Fibroblast of villous mesenchyme (primary cell): ENCODE data around the gene IFNB1. TPM values are rescaled to one million over a fixed set of nuclear protein-coding genes. Genes with fewer than 3 reads are reported as not detected.

Experiments
- DNase-seq: peaks from one replicate; pipeline ENCODE4 v3.0.0-alpha.2; 2010; ENCODE audit warnings: low read depth
- H3K4me3 ChIP-seq: 2 replicates; pipeline ENCODE4 v1.5.1; 2011; ENCODE audit warnings: low read depth, mild to moderate bottlenecking, low read length
- total RNA-seq: library from RNA; depleted of rRNA; stranded (reverse); fragments of >200 nt; gene quantifications from 2 replicates; pipeline ENCODE4 v1.2.3, GENCODE V29; 2012
- TF ChIP-seq, protein P1 (sequence below): IDR thresholded peaks from 2 replicates; pipeline ENCODE4 v1.5.1; 2012; ENCODE audit warnings: low read depth, mild to moderate bottlenecking, low read length; ENCODE audit not compliant: insufficient read depth

IFNB1 gene
- total RNA-seq, 1 donor, result not detected

DNA sequence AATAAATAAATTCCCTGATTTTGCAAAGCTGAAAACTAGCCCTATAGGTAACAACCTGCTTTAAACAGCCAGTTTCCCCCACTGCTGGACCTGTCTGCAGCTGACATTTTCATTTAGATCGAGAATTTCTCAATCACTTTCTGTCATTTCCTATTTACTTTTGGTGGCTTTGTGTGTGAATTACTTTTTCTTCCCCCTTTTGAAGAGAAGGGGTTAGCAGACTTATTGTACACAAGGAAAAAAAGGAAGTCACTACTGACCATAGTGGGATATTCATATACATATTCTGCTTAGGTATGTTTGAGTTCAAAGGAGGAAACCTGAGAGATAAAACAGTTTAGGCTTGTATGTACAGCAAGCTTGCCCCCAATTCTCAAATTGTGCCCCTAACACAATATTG lies 27.0 kb upstream of the IFNB1 start:
- TF ChIP-seq, protein P1, sequence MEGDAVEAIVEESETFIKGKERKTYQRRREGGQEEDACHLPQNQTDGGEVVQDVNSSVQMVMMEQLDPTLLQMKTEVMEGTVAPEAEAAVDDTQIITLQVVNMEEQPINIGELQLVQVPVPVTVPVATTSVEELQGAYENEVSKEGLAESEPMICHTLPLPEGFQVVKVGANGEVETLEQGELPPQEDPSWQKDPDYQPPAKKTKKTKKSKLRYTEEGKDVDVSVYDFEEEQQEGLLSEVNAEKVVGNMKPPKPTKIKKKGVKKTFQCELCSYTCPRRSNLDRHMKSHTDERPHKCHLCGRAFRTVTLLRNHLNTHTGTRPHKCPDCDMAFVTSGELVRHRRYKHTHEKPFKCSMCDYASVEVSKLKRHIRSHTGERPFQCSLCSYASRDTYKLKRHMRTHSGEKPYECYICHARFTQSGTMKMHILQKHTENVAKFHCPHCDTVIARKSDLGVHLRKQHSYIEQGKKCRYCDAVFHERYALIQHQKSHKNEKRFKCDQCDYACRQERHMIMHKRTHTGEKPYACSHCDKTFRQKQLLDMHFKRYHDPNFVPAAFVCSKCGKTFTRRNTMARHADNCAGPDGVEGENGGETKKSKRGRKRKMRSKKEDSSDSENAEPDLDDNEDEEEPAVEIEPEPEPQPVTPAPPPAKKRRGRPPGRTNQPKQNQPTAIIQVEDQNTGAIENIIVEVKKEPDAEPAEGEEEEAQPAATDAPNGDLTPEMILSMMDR, result no peak
- DNase-seq, result no peak

DNA sequence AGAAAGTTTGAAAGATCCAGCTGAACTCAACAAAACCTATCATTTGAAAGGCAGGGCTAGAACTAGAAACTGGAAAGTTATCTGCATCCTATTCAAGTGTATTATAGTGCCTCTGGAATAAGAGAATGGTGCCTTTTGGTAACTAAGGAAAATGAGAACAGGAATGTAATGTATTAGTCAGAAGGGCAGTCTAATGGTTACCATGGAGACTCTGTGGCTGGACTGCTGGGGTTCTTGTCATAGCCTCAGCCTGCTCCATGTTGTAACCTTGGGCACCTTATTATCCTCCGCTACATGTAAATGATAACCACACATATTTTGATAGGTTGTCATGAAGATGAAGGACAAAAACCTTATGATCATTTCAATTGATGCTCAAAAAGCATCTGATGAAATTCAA lies 24.6 kb upstream of the IFNB1 start:
- TF ChIP-seq, protein P1, result no peak
- H3K4me3 ChIP-seq, result no peak overlapping the region
- no peak for DNase-seq

More for the DNA sequence above, 27.0 kb upstream of the IFNB1 start:
- no peak overlapping the region for H3K4me3 ChIP-seq

DNA sequence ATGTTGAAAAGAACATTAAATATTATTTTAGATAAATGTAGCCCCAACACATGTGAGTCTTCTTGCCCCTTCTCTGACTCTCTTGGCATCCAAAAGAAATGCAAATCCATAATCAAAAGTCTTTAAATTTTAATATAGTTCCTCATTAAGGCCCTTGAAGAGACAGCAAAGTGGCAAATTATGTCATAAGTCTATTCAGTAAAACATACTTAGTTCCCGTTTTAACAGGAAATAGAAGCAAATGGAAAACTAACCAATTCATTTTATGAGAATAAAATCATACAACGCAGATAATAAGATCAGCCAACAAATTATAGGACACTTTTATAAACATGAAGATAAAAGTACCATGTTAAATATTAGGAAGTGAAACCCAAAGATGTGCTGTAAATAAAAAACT lies 20.1 kb upstream of the IFNB1 start:
- TF ChIP-seq, protein P1, result no peak
- DNase-seq, result no peak

DNA sequence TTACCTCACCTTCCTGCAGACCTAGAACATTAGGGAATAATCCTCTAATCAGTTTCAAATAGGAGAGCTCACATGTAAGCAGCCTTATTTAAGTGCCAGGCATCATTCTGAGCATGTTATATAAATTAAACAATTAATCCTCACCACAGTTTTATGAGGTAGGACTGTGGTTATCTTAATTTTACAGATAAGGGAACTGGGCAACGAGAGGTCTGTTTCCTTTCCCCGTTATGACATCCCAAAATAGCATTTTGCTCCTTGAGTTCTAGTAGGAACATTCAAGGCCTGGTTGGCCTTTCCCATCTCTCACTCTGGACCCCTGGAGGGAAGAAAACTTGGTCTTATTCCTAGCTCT lies 19.1 kb upstream of the IFNB1 start:
- no peak overlapping the region for H3K4me3 ChIP-seq
- DNase-seq, result peak; percentile 55
- TF ChIP-seq, protein P1, result no peak

More for the DNA sequence above, 20.1 kb upstream of the IFNB1 start:
- H3K4me3 ChIP-seq, result no peak overlapping the region

DNA sequence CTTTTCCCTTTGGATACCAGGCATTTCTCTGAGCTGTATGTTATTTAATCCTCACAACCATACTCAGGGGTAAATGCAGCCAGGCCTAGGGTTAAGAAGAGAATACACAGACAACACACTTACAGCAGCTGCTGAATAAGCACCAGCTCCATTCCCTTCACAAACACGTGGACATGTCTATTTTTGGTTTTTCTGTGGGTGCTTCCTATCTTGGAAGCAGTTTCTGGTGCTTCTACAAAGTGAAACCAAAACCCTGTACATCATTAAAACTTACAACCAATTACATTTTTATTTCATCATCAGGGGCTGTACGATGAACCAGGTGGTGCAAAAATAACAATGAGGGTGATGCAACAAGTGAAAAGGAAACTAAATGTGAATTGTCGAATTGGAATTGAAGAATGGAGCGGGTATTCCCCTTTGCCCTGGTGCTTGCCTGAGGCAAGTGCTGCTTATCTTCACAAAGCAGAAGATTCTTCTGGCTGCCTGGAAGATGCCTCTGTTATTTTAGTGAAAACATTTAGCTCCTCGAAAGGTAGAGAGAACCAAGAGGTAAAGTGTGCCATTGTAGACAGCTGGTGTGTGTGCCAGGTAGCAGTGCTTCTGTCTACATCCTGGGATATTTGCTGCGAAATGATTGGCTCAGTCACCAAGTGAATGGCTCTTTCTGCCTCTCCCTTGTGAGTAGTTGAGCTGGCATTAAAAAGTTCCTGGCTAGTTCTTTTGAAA lies 18.6 kb upstream of the IFNB1 start:
- TF ChIP-seq, protein P1, result no peak
- DNase-seq, result peak; percentile 85
- H3K4me3 ChIP-seq, result peak overlapping the region; percentile 37

DNA sequence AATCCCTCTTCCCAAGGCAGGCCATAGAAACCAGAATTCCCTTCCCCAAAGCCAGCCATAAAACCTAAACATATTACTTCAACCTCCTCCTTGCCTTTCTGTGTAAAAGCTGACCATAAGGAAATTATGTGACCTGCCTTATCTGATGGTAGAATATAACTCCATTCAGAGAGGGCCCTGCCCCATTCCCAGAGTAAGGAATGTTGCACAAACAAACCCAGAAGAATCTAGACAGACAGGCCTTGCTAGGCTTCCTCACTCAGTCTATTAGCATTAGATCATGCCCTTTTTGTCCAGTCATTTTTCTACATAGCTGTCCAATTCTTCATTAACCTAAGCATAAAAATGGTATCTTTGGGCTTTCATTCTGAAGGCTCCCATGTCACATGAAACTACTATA lies 17.8 kb upstream of the IFNB1 start:
- no peak overlapping the region for H3K4me3 ChIP-seq
- peak; percentile 31 for DNase-seq

DNA sequence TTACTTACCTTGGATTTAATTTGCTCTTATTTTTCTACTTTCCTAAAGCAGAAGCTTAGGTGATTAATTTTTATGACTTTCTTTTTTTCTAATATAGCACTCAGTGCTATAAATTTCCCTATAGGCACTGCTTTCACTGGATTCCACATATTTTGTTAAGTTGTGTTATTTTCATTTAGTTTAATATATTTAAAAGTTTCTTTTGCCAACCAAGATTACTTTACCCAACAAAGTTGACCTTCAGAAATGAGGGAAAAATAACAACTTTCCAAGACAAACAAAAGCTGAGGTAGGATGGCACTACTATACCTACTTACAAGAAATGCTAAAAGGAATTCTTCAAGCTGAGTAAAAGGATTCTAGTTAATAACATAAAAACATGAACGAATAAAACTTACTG lies 8.8 kb upstream of the IFNB1 start:
- DNase-seq, result no peak
- TF ChIP-seq, protein P1, result no peak

More for the DNA sequence above, 17.8 kb upstream of the IFNB1 start:
- TF ChIP-seq, protein P1, result no peak

More for the DNA sequence above, 8.8 kb upstream of the IFNB1 start:
- no peak overlapping the region for H3K4me3 ChIP-seq
